NCI-H526 treated with DMSO at 0.1 percent for 48 hours (cell line): ENCODE measurements around the gene LTBP2.

Experiments
- DNase-seq: peaks from one replicate; lab custom pipeline; 2025; lab: John Stamatoyannopoulos, UW

The LTBP2 gene

GRCh38 chr14:74526854-74527585, 85.0 kb downstream of the LTBP2 start:
- no peak for DNase-seq

- no peak for DNase-seq
These were observed 86.6 kb downstream of the LTBP2 start for GRCh38 chr14:74525361-74525851.

- DNase-seq, result no peak
These were observed 87.3 kb downstream of the LTBP2 start for GRCh38 chr14:74524812-74525135.

- no peak for DNase-seq
These were observed 87.8 kb downstream of the LTBP2 start for GRCh38 chr14:74524076-74524811.

GRCh38 chr14:74522740-74523139, 89.3 kb downstream of the LTBP2 start:
- DNase-seq, result no peak

- no peak for DNase-seq
These were observed 90.3 kb downstream of the LTBP2 start for GRCh38 chr14:74521756-74522155.

GRCh38 chr14:74519316-74520074, 92.5 kb downstream of the LTBP2 start:
- no peak for DNase-seq

- no peak for DNase-seq
These were observed 93.8 kb downstream of the LTBP2 start for GRCh38 chr14:74518221-74518620.

- no peak for DNase-seq
These were observed 94.3 kb downstream of the LTBP2 start for GRCh38 chr14:74517731-74518130.

- no peak for DNase-seq
These were observed 95.4 kb downstream of the LTBP2 start for GRCh38 chr14:74516451-74517160.

- no peak for DNase-seq
These were observed 96.1 kb downstream of the LTBP2 start for GRCh38 chr14:74515891-74516412.

GRCh38 chr14:74514471-74514941, 97.5 kb downstream of the LTBP2 start:
- DNase-seq, result no peak

GRCh38 chr14:74511966-74512830, 99.8 kb downstream of the LTBP2 start:
- DNase-seq, result no peak

GRCh38 chr14:74510959-74511409, 101.1 kb downstream of the LTBP2 start:
- DNase-seq, result no peak

- no peak for DNase-seq
These were observed 101.7 kb downstream of the LTBP2 start for GRCh38 chr14:74510223-74510931.

- no peak for DNase-seq
These were observed 102.3 kb downstream of the LTBP2 start for GRCh38 chr14:74509587-74510222.

- no peak for DNase-seq
These were observed 103.1 kb downstream of the LTBP2 start for GRCh38 chr14:74508844-74509428.

GRCh38 chr14:74508292-74508731, 103.7 kb downstream of the LTBP2 start:
- peak; percentile 33 for DNase-seq

GRCh38 chr14:74507840-74508239, 104.2 kb downstream of the LTBP2 start:
- DNase-seq, result no peak
